Stimulated activated CD4-positive, alpha-beta T cell treated with anti-CD3 and anti-CD28 coated beads, Interleukin-1b, Interleukin-23, amount 100 ng/mL, for 48 hours (primary cell): ENCODE measurements around the gene CAND2.
"Not testable (repeated sequence)": the region's sequence is repeated elsewhere in the genome, so short reads cannot be mapped to it uniquely, and the experiment has no call there.

Experiments
- DNase-seq: peaks from one replicate; pipeline ENCODE4 v3.0.0-alpha.2; 2020

The CAND2 gene

GRCh38 chr3:12833222-12834161 lies 37.0 kb downstream of the CAND2 start:
- no peak for DNase-seq

DNA sequence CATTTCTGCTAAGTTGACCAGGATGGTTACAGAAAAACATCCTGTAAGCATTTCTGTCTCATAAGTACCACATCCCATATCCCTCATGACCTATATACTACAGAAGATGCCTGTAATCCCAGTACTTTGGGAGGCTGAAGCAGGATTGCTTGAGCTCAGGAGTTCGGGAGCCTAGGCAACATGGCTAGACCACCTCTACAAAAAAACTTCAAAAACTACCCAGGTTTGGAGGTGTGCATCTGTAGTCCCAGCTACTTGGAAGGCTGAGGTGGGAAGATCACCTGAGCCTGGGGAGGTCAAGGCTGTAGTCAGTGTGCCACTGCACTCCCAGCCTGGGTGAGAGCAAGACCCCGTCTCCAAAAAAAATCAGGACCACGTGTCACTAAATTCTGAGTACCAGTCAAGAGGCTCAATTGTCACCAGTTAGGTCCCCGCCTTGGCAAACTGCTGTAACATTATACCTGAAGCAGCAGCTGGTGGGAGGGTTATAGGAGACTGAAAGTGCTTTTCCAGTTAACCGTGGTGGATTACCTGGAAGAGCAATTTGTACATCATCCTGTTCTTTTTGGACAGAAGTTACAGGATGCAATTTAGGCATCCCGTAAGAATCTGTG lies 38.7 kb downstream of the CAND2 start:
- no peak for DNase-seq

- no peak for DNase-seq
These were observed 41.0 kb downstream of the CAND2 start for GRCh38 chr3:12837295-12837986.

- DNase-seq, result no peak
These were observed 41.9 kb downstream of the CAND2 start for GRCh38 chr3:12838179-12838965.

GRCh38 chr3:12839156-12839946 lies 42.9 kb downstream of the CAND2 start:
- no peak for DNase-seq

GRCh38 chr3:12840148-12840547 lies 43.7 kb downstream of the CAND2 start:
- not testable (repeated sequence) for DNase-seq

GRCh38 chr3:12840591-12841148 lies 44.2 kb downstream of the CAND2 start:
- DNase-seq, result no peak

DNA sequence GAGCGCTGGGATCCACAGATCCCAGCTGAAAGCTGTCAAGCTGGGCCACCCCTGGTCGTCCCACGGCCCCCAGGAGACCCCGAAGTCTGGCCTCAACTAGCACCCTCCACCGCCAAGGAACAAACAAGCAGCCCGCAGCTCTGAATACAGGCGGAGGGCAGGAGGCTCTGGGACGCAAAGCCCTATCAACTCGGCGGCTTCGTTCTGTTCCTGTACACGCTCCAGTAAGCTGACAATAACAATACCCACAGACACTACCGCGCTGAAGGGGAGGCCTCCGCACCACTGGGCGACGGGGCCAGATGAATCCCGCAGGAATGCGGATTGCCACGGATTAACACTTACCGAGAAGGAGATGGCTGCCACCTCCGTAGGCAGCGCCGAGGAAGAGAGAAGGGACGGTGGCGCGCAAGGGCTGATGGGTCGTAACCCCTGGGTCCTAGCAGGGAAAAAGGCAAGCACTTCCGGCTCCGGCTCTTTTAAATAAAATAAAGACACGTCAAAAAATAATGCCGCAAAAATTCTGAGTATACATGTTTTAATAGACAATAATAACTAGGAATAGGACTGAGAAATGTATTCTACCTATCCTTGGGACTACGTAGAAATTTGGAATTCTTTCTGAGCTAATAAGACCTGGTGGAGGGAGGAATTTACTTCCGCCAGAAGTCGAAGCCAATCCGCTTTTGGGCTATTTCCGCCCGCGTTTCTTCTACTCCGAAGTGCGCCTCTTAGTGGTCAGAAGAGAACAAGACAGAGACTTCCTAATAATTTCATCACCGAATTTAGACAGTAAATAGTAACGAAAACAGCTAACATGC lies 44.9 kb downstream of the CAND2 start, which contains the start of gene RPL32:
TSS of gene RPL32 (minus strand) at position 417 of the 821 bp plus-strand sequence. CDS start 1,328 bp downstream, outside the sequence.
- peak; percentile 87 for DNase-seq

GRCh38 chr3:12841970-12842328 lies 45.5 kb downstream of the CAND2 start:
- DNase-seq, result no peak

DNA sequence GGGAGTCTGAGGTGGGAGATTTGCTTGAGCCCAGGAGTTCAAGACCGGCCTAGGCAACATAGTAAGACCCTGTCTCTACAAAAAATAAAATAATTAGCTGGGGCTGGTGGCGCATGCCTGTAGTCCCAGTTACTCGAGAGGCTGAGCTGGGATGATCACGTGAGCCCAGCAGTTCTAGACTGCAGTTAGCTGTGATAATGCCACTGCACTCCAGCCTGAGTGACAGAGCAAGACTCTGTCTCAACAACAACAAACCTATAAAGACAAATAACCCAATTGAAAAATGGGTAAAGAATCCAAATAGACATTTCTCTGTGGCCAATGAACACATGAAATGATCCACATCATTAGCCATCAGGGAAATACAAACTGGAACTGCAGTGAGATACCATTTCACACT lies 46.0 kb downstream of the CAND2 start:
- DNase-seq, result no peak

DNA sequence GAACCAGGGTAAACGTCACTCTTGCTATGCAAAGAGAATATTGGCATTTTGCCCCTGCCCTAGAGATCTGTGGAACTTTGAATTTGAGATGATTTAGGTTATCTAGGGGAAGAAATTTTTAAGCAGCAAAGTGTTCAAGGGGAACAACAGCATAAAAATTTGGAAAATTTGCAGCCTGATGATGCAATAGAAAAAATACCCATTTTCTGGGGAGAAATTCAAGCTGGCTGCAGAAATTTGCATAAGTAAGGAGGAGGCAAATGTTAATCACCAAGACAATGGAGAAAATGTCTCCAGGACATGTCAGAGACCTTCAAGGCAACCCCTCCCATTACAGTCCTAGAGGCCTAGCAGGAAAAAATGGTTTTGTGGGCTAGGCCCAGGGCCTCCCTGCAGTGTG lies 49.3 kb downstream of the CAND2 start:
- DNase-seq, result no peak

DNA sequence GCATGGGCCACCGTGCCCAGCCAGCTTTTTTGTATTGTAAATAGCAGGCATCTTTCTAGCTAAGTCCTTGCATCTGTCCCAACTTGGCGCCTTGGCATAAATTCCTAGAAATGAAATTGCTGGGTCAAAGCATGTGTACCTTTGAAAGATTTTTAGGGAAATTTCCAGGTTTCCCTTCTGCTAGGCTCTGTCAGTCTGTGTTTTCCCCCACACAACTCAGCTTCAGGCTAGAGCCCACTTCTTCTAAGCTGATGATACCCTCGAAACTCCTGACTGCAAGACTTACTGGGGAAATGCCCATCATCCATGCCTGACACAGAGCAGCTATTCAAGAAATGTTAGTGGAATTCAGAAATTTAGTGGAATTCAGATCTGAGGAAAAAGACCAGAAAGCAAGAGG lies 55.7 kb downstream of the CAND2 start:
- no peak for DNase-seq

- not testable (repeated sequence) for DNase-seq
These were observed 57.4 kb downstream of the CAND2 start for GRCh38 chr3:12853847-12854246.

DNA sequence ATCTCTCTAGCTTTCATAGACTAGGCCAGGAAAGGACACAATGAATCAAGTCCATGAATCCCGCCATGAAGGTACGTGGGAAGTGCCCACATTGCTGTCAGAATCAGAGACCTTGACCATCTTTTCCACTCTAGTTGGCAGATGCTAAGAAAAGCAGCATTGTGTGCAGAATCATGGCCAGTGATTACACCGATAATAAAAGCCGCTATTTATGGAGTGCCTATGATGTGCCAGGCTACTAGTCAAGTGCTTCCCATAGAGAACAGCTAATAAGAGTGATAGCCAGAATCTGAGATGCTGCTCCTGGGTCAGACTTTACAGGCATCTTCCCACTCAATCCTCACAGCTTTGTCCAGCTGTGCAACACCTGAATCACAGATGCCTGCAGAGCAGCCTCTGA lies 58.1 kb downstream of the CAND2 start:
- DNase-seq, result no peak

DNA sequence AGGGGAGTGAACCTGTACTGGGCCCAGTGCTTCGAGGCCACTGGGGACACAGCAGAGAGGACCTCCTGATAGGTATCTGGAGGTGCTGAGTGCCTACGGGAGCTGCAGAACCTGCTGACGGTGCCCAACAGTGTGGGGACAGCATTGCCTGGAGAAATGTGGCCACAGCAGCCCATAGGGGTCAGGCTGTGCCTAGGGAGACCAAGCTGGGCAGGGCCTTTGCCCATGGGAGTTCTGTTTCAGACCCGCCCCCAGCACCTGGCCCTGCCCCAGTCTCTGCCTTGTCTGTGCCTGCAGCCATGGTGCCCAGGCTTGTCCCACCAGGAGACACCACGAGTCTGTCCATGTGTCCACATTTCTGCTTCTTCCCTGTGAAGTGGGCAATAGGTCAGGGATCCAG lies 60.1 kb downstream of the CAND2 start:
- no peak for DNase-seq

DNA sequence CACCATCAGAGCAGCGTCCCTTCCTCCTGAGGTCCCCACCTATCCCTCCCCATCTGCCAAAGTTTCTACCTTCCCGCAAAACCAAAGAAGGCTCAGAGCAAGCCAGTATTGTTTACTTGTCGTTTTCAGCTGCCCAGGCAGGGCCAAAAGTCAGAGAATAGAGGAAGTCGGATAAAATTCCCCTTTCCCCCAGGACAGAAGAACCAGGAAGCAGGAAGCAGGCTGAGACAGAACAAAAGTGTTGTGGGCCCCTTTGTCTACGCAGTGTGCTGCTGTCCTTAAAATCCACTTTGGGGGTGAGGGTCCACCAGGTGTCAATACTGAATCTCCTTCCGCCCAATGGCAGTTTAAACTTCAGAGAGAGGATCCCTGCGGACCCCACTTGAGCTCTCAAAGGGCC lies 63.4 kb downstream of the CAND2 start:
- DNase-seq, result no peak

DNA sequence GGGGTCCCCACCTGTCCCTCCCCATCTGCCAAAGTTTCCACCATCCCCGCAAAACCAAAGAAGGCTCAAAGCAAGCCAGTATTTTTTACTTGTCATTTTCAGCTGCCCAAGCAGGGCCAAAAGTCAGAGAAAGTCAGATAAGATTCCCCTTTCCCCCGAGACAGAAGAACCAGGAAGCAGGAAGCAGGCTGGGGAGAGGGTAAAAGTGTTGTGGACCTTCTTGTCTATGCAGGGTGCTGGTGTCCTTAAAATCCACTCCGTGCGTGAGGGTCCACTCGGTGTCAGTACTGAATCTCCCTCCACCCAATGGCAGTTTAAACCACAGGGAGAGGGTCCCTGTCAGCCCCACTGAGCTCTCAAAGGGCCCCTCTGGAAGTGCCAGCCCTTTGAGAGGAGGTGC lies 65.1 kb downstream of the CAND2 start:
- DNase-seq, result no peak

DNA sequence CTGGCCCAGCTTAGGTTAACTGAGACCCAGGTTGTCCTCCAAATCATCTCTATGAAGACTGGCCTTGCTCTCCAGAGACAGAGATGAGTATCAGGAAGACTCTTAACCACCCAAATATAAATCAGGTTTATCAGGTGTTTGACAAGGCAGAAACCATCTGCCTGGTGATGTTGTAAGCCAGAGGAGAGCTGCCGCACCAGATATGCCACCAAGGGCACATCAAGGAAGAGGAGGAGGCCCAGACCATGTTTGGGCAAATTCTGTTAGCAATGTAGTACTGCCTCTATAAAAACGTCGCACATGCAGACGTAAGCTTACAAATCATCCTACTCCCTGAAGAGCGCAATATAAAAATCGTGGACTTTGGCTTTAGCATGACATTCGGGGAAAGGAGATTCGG lies 65.9 kb downstream of the CAND2 start:
- no peak for DNase-seq

- no peak for DNase-seq
These were observed 68.8 kb downstream of the CAND2 start for GRCh38 chr3:12865271-12865670.

GRCh38 chr3:12866836-12867235 lies 70.4 kb downstream of the CAND2 start:
- DNase-seq, result no peak
